ENCODE measurements around the gene MMP17.

DNA sequence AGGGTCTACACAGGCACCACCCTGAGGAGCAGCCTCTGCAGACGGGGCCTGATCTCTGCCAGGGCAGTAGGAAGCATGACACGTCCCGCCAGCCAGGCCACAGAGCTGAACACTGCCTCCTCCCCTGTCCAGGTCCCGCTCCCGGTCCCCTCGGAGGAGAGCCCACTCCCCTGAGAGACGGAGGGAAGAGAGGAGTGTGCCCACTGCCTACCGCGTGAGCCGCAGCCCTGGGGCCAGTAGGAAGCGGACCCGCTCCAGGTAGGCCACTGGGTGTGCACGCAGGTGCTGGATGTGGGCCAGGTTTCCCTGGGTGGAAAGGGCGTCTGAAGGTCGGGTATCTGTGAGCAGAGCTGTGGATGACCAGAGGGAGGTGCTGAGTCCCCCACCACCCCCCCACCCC is 41.9 kb upstream of the MMP17 start:
- no peak for TF ChIP-seq ZNF223 (tag by site-specific recombination; IDR thresholded peaks at IDR 0.05)
- TF ChIP-seq KLF1 (tag by site-specific recombination; IDR thresholded peaks at IDR 0.05), result no peak
- no peak for TF ChIP-seq CTCF (tag by site-specific recombination; IDR thresholded peaks at IDR 0.05)
